Measurements from ENCODE around the gene GRM7.

The GRM7 gene

GRCh38 chr3:6985848-6986247 lies 124.9 kb downstream of the GRM7 start:
- no peak for DNase-seq

DNA sequence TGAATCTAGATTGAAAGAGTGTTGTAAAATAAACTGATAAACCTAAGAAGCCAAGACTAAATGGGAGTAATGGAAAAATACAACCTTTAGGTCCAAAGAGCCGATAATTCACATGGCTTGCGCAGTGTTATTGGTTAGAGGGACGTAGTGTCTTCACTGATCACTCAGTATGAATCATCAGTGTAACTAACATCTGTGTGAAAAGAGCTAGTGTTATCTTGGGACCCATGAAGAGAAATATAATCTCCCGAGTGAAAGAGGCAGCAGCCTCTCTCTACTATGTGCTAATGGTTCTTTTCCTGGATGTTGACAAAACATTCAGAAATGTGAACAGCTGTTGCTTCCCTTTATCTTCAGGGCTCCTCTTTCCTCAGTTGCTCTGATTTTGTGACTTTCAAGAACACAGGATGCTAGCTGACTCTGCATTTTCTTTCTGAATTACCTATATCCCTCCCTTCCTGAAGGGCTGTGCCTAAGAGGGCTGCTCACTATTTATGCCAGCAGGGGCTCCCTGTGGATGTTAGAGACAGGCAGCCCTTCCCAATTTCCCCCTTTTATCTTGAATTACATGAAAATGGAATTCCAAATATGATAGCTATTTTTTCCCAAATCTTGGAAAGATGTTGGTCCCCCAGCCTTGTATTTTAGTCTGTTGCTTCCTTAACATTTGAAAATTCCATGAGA lies 128.8 kb downstream of the GRM7 start:
- DNase-seq = no peak

GRCh38 chr3:6994081-6994668 lies 133.3 kb downstream of the GRM7 start:
- no peak for DNase-seq

DNA sequence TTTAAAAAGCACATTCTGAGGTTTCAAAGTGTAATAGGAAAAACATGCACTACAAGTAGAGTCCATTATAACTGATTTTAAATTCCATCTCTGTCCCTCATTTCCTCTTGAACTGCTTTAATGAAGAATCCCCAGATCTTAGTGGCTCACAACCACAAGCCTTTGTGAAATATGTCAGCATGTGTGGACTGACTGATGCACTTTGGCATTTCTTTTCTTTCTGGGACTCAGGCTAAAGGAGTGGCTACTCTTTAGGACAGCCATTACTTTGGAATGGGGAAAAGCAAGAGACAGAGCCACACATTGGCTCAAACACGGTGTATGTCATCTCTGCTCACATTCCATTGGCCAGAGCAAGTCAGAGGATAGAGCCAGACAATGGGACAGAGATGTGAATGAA lies 139.6 kb downstream of the GRM7 start:
- no peak for DNase-seq

DNA sequence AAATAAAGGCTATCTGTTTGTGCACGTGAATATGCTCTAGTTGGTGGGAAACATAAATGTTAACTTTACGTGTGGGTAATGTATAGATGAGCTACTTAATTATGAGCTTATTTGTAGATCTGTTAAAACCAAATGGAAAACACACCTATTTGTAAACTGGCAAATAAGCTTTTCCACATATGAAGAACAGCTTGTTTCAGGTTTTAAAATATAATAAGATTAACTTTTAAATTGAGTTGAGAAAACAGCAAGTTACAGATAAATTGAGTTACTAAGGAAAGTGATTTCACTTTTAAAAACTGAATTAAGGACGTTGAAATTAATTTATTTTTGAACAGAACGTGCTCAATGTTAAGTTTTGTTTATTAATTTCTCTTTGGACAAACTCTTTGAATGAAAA lies 140.5 kb downstream of the GRM7 start:
- no peak for DNase-seq

DNA sequence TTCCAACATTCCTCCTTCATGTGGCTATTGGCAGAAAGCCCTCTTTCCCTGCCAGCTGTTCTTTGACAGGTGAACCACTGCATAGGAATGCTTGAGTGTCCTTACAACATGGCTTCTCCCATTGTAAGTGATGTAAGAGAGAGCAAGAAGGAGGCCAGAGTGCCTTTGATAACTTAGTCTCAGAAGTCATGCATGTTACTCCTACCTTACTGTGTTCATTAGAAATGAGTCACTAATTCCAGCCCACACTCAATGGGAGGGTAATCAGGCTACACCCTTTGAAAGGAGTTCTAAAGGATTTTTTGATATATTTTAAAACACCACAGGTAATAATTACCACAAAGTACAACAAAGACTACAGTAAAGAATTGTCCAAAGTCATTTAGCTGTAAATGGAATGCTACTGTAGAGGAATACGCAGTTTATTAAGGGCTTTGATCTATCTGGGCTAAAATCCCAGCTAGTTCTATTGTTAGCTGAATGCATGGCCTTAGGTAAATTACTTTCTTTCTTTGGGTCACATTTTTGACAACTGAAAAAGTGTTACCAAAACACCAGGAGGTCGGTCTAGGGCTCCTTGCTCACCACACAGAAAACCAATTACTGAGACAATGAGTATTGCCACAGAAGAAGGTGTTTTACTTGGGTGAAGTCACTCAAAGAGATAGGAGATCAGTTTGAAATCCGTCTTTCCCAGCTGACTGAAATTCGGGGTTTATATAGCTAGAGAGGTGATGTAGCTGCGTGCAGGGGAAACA lies 154.9 kb downstream of the GRM7 start:
- DNase-seq = no peak

DNA sequence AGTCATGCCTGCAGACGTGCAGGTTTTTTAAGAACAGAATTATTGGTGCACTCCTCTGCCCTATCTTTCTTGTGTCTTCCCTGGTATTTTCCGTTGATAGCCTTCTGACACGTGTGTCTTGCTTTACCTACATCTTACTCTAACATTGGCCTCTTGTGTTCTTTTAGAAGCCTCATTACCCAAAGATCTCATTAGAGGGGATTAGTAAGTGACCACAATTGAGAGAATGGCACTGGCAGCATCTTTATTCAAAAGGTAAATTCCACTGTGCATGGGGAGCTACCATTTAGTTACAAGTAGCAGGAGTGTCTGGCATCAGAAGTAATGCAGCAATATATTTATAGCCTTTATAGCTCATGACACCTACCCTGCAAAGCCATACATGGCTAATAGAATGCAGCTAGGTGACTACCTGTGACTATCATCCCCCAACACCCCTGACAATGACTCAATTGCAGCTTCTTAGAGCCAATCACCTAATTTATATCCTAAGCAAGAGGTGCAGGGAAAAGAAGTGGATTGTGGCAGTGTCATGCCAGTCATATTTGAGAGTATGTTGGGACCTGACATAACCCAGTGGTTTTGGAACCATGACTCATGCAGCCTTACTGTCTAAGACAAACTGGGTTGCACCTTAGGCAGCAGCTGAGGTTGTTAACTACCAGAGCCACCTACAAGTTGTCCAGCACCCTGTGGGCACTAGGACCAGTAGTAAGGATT lies 164.8 kb downstream of the GRM7 start:
- DNase-seq = no peak

- DNase-seq = no peak
Measured at GRCh38 chr3:7029562-7029961, 168.6 kb downstream of the GRM7 start.

DNA sequence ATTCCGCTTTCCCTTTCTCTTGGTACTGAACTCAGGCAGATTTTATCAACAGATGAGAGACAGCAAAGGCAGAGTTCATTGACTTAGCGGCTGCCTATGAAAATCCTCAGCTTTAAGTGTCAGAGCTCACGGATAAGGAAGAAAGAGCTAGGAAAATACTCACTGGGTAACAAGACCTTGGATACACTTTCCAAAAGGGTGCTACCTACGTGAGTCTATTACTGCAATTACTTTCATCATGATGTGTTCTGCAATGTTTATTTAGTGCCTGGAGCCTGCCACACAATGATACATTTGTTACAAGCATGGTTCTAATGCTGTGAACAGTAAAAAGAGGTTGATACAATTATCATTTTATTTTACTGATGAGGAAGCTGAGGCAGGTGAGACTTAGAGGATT lies 177.5 kb downstream of the GRM7 start:
- no peak for DNase-seq

GRCh38 chr3:7062714-7063113 lies 201.8 kb downstream of the GRM7 start:
- no peak for DNase-seq

DNA sequence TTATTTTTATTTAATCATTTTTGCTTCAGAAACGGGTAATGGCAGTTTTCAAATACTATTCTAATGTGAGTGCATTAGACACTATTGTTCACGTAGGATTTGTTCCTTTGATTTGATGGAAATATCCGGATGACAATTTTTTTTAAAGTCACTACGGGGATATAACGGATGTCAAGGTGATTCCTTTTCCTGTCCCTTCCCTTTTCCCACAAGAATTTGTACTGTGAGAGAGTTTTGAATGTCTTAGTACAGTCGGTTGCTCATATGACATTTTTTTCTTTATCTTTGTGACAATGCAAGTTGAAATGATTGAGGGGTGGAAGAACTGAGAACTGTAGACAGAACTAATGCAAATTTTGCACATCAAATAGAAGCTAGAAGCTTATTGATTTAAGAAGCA lies 209.5 kb downstream of the GRM7 start:
- DNase-seq = no peak

GRCh38 chr3:7074217-7074616 lies 213.3 kb downstream of the GRM7 start:
- no peak for DNase-seq

DNA sequence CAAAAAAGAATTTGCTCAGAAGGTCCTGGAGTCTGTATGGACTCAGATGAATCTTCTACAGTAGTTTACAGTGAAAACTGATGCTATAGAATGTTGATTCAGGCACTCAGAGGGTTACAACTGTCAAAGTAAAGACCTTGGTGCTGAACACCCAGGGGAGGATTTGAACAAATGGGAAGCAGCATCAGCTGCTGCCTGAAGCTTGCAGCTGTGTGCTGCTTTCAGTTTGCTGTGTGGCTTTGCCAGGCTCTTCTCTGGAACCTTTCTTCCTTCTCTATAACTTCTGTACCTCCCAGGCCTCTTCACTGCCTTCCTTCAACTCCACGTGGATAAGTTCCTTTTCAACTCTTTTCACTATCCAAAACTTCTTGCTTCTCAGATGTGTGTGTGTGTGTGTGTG lies 214.2 kb downstream of the GRM7 start:
- no peak for DNase-seq

DNA sequence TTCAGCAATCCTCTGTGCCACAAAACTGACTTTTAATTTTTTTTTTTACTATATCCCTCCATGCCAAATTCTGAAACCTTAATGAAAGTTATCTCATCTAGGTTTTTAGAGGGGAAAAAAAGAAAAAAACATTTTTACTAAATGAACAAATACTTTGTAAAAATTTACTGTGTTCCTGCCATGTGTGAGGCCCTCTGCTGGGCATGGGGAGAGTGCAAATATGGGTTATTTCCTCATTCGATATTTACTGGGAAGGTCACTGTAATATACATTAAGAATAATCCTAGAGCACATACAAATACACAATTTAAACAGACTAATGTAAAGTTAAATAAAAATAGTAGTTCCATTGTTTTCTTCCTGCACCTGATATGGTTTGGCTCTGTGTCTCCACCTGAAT lies 215.0 kb downstream of the GRM7 start:
- no peak for DNase-seq

DNA sequence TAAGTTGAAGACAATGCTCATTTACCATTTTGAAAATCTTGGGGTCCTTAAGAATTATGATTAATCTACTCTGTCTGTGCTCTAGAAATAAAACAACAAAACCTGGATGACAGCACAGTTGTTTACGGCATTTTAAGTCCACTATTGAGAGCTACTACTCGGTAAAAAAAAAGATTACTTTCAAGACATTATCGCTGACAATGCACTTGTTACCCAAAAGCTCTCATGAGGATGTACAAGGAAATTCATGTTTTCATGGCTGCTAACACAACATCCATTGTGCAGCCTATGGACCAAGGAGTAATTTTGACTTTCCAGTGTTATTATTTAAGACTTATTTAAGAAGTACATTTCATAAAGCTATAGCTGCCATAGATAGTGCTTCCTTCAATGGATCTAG lies 221.3 kb downstream of the GRM7 start:
- DNase-seq = no peak

- DNase-seq = no peak
Measured at GRCh38 chr3:7086417-7086816, 225.5 kb downstream of the GRM7 start.

GRCh38 chr3:7095116-7095515 lies 234.2 kb downstream of the GRM7 start:
- no peak for DNase-seq

DNA sequence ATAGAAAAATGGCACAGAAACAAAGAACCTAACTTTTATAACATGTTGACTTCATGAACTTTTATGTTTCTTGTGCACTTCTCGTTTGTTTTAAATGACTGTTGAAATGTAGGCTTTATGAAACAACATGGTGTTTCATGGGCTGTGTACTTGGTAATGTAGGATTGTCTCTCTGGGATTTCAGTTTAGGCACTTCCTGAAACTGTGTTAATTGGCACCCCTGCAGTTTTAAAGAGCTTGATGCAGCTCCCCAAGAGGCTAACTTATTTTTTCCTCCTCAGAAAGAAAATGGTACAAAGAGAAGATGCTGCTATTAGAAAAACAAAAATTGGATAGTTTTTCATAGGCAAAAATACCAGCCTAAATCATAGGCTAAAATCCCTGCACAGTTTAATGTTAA lies 239.2 kb downstream of the GRM7 start:
- DNase-seq = no peak

DNA sequence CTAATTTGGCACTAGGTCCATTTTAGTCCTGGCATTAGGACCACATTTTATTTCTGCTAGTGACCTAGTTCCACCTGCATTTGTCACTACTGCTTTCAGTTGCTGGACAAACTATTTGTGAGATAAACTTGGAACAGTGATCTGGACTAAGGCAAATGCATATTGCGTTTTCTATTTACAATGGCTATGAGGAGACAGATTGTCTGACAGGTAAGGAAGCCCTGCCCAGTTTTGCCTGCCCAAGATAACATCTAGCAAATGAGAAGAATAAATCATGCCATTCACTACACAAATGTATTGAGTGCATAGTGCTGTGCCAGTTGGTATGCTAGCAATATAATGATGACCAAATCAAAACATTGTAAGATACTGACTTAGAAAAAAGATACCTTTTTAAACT lies 245.7 kb downstream of the GRM7 start:
- DNase-seq = no peak

- no peak for DNase-seq
Measured at GRCh38 chr3:7112523-7113056, 251.7 kb downstream of the GRM7 start.

- no peak for DNase-seq
Measured at GRCh38 chr3:7144697-7145308, 283.9 kb downstream of the GRM7 start.

GRCh38 chr3:7146529-7146928 lies 285.6 kb downstream of the GRM7 start:
- DNase-seq = no peak

DNA sequence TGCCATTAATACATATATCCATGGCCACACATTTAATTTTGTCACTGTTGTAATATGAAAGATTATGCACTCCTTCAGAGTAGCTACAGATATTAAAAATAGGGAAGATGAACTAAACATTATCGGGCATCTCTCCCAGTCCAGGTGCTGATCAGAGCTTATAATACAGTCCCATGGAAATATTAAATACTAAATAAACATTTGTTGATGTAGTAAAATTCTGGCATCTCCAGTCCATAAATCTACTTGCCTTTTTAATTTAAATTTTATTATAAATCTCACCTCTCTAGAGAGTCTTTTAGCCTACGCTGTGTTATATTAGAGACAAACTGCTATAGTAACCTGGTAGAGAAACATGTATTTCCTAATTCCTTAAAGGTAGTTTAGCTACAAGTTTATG lies 297.6 kb downstream of the GRM7 start:
- DNase-seq = no peak
